Chondrocyte (in vitro differentiated cells): Measurements from ENCODE around the gene COL18A1. TPM values are rescaled to one million over a fixed set of nuclear protein-coding genes. Genes with fewer than 3 reads are reported as not detected.
A peak's percentile ranks its signal among the peaks of the same experiment; 100 is the strongest.

Experiments
- DNase-seq: peaks from one replicate; pipeline ENCODE4 v3.0.0; 2021; ENCODE audit warnings: mixed read lengths, low spot score
- H3K27ac Mint-ChIP-seq: one replicate; pipeline ENCODE4 v1.8.0; 2021; ENCODE audit warnings: mild to moderate bottlenecking, moderate library complexity, mixed read lengths; ENCODE audit not compliant: unreplicated experiment
- H3K27me3 Mint-ChIP-seq: 2 replicates; pipeline ENCODE4 v1.8.0; 2021; ENCODE audit warnings: low read depth, mixed read lengths
- H3K36me3 Mint-ChIP-seq: 2 replicates; pipeline ENCODE4 v1.8.0; 2021; ENCODE audit warnings: low read depth, mixed read lengths
- H3K4me1 Mint-ChIP-seq: 2 replicates; pipeline ENCODE4 v1.8.0; 2021; ENCODE audit warnings: low read depth, mild to moderate bottlenecking, mixed read lengths
- H3K4me3 Mint-ChIP-seq: one replicate; pipeline ENCODE4 v1.8.0; 2021; ENCODE audit warnings: mild to moderate bottlenecking, moderate library complexity, mixed read lengths; ENCODE audit not compliant: unreplicated experiment
- H3K9me3 Mint-ChIP-seq: 2 replicates; pipeline ENCODE4 v1.8.0; 2021; ENCODE audit warnings: low read depth, mixed read lengths
- CTCF ChIP-seq: fragments of 200-600 bp; sonication (generic); IDR thresholded peaks from 2 replicates; pipeline ENCODE4 v1.5.0; 2021; ENCODE audit warnings: antibody characterized with exemption, mild to moderate bottlenecking, moderate library complexity
- total RNA-seq: library from RNA; stranded (reverse); gene quantifications from 3 replicates; pipeline ENCODE4 v1.2.1, GENCODE V29; 2021

COL18A1 gene
- total RNA-seq, 1 donor from 2014 or later = 616 TPM

GRCh38 chr21:45541221-45542039, 136.5 kb downstream of the COL18A1 start:
- no peak for TF ChIP-seq CTCF
- no peaks in the 10 kb centered on the region for H3K27me3 Mint-ChIP-seq
- no peaks in the 10 kb centered on the region for H3K4me1 Mint-ChIP-seq
- H3K9me3 Mint-ChIP-seq = no peaks in the 10 kb centered on the region
- no peaks in the 10 kb centered on the region for H3K36me3 Mint-ChIP-seq
- peak overlapping the region; percentile 32 for H3K27ac Mint-ChIP-seq
- peak; percentile 91 for DNase-seq
- H3K4me3 Mint-ChIP-seq = peak overlapping the region; percentile 59

- H3K36me3 Mint-ChIP-seq = no peaks in the 10 kb centered on the region
- H3K27me3 Mint-ChIP-seq = no peaks in the 10 kb centered on the region
- peak; percentile 74 for TF ChIP-seq CTCF
- no peaks in the 10 kb centered on the region for H3K9me3 Mint-ChIP-seq
- peak; percentile 73 for DNase-seq
- H3K4me1 Mint-ChIP-seq = no peaks in the 10 kb centered on the region
- H3K27ac Mint-ChIP-seq = peak within 1 kb of the TSS; percentile 32
- peak within 1 kb of the TSS; percentile 59 for H3K4me3 Mint-ChIP-seq
These were observed 137.3 kb downstream of the COL18A1 start, which contains the start of gene SLC19A1 for GRCh38 chr21:45542242-45542666. TSS of gene SLC19A1 (minus strand) at chr21:45542440. CDS start at chr21:45537959, 4,481 bp downstream.

GRCh38 chr21:45542667-45543370, 137.9 kb downstream of the COL18A1 start:
- no peaks in the 10 kb centered on the region for H3K36me3 Mint-ChIP-seq
- H3K27me3 Mint-ChIP-seq = no peaks in the 10 kb centered on the region
- no peaks in the 10 kb centered on the region for H3K9me3 Mint-ChIP-seq
- H3K4me3 Mint-ChIP-seq = no peak overlapping the region
- H3K27ac Mint-ChIP-seq = no peak overlapping the region
- peak; percentile 90 for DNase-seq
- no peak for TF ChIP-seq CTCF
- H3K4me1 Mint-ChIP-seq = no peaks in the 10 kb centered on the region

GRCh38 chr21:45543371-45543709, 138.4 kb downstream of the COL18A1 start:
- no peaks in the 10 kb centered on the region for H3K27me3 Mint-ChIP-seq
- no peaks in the 10 kb centered on the region for H3K36me3 Mint-ChIP-seq
- no peak overlapping the region for H3K27ac Mint-ChIP-seq
- peak overlapping the region; percentile 33 for H3K4me3 Mint-ChIP-seq
- no peaks in the 10 kb centered on the region for H3K4me1 Mint-ChIP-seq
- no peak for TF ChIP-seq CTCF
- peak; percentile 69 for DNase-seq
- no peaks in the 10 kb centered on the region for H3K9me3 Mint-ChIP-seq

- H3K27ac Mint-ChIP-seq = no peak overlapping the region
- no peaks in the 10 kb centered on the region for H3K9me3 Mint-ChIP-seq
- H3K36me3 Mint-ChIP-seq = no peaks in the 10 kb centered on the region
- DNase-seq = peak; percentile 89
- peak overlapping the region; percentile 33 for H3K4me3 Mint-ChIP-seq
- no peak for TF ChIP-seq CTCF
- no peaks in the 10 kb centered on the region for H3K4me1 Mint-ChIP-seq
- H3K27me3 Mint-ChIP-seq = no peaks in the 10 kb centered on the region
These were observed 138.9 kb downstream of the COL18A1 start for GRCh38 chr21:45543710-45544448.
